GM21786 (cell line): ENCODE measurements around the gene PKIB.
A peak's percentile ranks its signal among the peaks of the same experiment; 100 is the strongest.
"Not testable (repeated sequence)": the region's sequence is repeated elsewhere in the genome, so short reads cannot be mapped to it uniquely, and the experiment has no call there.

Source experiments
- ATAC-seq: cut with Tn5 transposase; IDR thresholded peaks from one replicate; pipeline ENCODE4 v1.9.1; 2021; ENCODE audit not compliant: unreplicated experiment

PKIB gene

GRCh38 chr6:122740091-122740490, 129.9 kb downstream of the PKIB start:
- no peak for ATAC-seq

DNA sequence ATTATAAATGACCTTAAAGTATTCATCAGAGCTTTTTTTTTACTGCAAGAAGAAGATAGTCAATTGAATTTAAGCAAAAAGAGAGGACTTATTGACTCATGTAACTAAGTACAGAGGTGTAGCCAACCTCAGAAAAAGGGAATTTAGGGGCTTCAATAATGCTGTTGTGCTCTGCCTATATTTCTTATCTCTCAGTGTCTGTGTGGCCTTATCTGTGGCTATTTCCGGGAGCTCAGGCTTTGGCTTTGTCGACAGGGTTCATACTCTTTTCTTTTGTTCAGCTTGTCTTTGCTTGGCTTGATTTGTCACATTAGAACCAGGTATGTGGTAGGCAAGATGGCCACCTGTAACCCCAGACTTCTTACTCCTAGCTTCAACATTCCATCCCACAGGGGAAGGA, 130.7 kb downstream of the PKIB start:
- ATAC-seq: no peak

GRCh38 chr6:122744247-122744646, 134.0 kb downstream of the PKIB start:
- ATAC-seq: not testable (repeated sequence)

DNA sequence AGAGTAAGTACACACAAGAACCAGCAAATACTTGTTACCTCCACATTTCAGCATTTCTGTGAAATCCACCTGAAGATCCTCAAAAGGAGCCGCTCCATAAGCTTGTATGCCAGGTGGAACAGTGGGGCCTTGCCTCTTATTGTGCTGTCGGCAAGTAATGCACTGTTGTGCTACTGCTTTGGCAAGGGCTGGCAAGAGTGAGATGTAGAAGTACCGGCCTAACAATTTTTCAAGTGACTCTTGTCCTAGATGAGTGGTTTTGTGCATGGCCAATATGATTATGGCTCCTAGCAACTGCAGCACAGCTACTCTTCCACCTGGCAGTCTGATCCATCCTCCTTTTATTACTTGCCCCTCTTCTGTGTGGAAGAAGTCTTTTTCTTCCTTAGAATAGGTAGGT, 134.7 kb downstream of the PKIB start:
- not testable (repeated sequence) for ATAC-seq

- ATAC-seq: no peak
Measured at GRCh38 chr6:122746688-122747087, 136.5 kb downstream of the PKIB start.

GRCh38 chr6:122747573-122747972, 137.4 kb downstream of the PKIB start:
- no peak for ATAC-seq

DNA sequence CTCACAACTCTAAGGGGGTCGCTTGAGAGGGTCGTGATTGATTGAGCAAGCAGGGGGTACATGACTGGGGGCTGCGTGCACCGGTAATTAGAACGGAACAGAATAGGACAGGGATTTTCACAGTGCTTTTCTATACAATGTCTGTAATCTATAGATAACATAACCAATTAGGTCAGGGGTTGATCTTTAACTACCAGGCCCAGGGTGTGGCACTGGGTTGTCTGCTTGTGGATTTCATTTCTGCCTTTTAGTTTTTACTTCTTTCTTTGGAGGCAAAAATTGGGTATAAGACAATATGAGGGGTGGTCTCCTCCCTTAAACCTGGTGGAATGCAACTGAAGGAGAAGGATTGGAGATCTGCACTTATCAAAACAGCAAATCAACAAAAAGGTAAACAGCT, 138.7 kb downstream of the PKIB start:
- ATAC-seq: not testable (repeated sequence)

GRCh38 chr6:122749451-122750050, 139.3 kb downstream of the PKIB start:
- no peak for ATAC-seq

- peak; percentile 88 for ATAC-seq
Measured at GRCh38 chr6:122751326-122751725, 141.1 kb downstream of the PKIB start.

- peak; percentile 35 for ATAC-seq
Measured at GRCh38 chr6:122752459-122752858, 142.3 kb downstream of the PKIB start.

- no peak for ATAC-seq
Measured at GRCh38 chr6:122753000-122753687, 142.9 kb downstream of the PKIB start.

DNA sequence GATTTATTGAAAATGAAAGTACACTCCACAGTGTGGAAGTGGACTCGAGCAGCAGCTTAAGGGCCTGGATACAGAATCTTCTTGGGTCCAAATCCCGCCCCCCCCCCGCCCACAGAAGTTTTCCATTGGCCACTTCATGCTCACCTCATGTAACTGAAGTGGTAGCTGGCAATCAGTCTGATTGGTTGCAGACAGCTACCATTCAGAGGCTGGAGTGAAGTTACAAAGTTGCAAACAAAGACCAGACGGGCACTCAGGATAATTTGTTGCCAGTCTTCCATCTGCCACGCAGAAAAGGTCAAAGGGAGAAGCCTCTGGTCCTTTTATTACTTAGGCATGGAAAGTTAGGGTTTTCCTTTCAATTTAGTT, 143.5 kb downstream of the PKIB start:
- no peak for ATAC-seq

DNA sequence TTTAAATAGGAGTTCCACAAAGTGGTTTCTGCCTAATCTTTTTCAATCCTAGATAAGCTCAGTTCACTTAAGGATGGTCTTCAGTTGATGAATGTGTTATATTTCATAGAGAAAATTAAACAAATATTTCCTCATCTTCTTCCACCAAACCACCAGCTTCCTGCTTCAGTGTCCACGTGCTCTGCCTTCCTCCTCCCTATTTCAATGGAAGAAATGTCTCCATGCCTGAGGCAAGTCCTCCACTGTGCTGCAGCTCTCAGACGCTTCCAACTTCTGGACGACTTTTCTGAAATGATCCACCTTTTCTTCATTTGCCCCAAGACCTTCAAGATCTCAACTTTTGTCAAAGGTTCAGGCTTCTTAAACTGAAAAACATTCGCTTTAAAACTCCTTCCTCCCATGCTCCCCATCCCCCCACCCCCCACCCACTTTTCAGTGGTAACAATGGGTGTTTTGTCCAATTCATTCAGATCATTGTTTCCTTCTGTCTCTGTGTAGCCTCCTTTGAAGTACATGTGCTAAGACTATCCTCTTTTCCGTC, 144.1 kb downstream of the PKIB start:
- ATAC-seq: no peak

GRCh38 chr6:122755901-122756300, 145.7 kb downstream of the PKIB start:
- no peak for ATAC-seq

- peak; percentile 98 for ATAC-seq
Measured at GRCh38 chr6:122758927-122759334, 148.7 kb downstream of the PKIB start.

DNA sequence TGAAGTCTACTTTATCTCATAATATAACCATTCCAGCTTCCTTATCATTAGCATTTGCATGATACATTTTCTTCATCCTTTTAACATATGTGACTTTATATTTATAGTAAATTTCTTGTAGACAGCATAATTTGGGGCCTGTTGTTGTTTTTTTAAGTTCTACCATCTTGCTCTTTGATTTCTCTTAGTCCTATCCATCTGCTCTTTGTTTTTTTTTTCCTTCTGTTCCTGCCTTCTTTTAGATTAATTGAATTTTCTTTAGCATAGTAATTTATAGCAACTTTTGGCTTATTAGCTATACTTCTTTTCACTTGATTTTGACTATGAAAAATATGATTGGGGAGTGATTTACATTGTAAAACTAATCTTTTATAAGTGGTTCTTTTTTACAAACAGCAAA, 150.1 kb downstream of the PKIB start:
- ATAC-seq: no peak

DNA sequence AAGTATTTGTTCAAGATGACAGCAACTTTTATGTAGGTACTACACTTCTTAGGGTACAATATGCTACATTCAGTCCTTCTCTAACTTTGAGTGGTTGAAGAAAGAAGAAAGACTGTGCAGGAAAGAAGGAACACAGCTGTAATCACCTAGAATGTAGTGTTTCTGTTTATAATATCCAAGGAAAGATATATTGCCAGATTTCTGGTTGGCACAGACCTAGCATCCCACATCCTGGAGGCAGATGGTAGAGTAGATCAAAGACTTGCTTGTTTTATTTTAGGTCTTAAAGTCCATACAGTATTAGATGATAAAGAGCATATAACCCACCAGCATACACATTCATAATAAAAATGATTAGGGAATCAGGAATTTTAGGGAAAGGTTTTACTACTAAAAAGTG, 156.1 kb downstream of the PKIB start:
- ATAC-seq: no peak

- no peak for ATAC-seq
Measured at GRCh38 chr6:122770835-122771601, 160.8 kb downstream of the PKIB start.

GRCh38 chr6:122772724-122773415, 162.7 kb downstream of the PKIB start:
- ATAC-seq: no peak
